Keratinocyte (primary cell): ENCODE data around the gene ARHGAP22. TPM values are rescaled to one million over a fixed set of nuclear protein-coding genes. Genes with fewer than 3 reads are reported as not detected.

Source experiments
- DNase-seq: peaks from one replicate; pipeline ENCODE4 v3.0.0-alpha.2; 2011; ENCODE audit warnings: low read depth, missing footprints, low spot score
- FAIRE-seq: peaks from 2 replicates; lab custom pipeline; 2011; peaks lifted over from hg19 to GRCh38; lab: Jason Lieb, UNC
- H2AFZ ChIP-seq: 2 replicates; pipeline ENCODE4 v1.6.0; 2012; ENCODE audit warnings: low read length, control low read depth, inconsistent platforms; ENCODE audit not compliant: control insufficient read depth
- H3K27ac ChIP-seq: 2 replicates; pipeline ENCODE4 v1.5.1; 2011; ENCODE audit warnings: low read length; ENCODE audit not compliant: control insufficient read depth, insufficient read depth
- H3K27me3 ChIP-seq: 3 replicates; pipeline ENCODE4 v1.6.0; 2011; ENCODE audit warnings: low read length; ENCODE audit not compliant: control insufficient read depth, insufficient read depth; ENCODE audit errors: extremely low read depth
- H3K36me3 ChIP-seq, 2 experiments: 2 replicates in 1 of 2; 3 replicates in 1 of 2; pipeline ENCODE4 v1.5.1; 2011; ENCODE audit warnings: low read length in 2 of 2, mild to moderate bottlenecking in 1 of 2; ENCODE audit not compliant: control insufficient read depth in 2 of 2, insufficient read depth in 2 of 2; ENCODE audit errors: extremely low read depth in 1 of 2
- H3K4me1 ChIP-seq: 3 replicates; pipeline ENCODE4 v1.5.1; 2011; ENCODE audit warnings: low read length; ENCODE audit not compliant: control insufficient read depth, insufficient read depth; ENCODE audit errors: extremely low read depth
- H3K4me2 ChIP-seq: 3 replicates; pipeline ENCODE4 v1.6.0; 2011; ENCODE audit warnings: low read depth, low read length; ENCODE audit not compliant: control insufficient read depth, insufficient read depth; ENCODE audit errors: extremely low read depth
- H3K4me3 ChIP-seq, 3 experiments: fragments of 200-600 bp in 1 of 3; sonication (generic) in 1 of 3; 2 replicates in 2 of 3; 3 replicates in 1 of 3; pipeline ENCODE4 v1.5.1; 2011 to 2016; ENCODE audit warnings: low read length in 3 of 3, mild to moderate bottlenecking in 3 of 3, control low read depth in 2 of 3, inconsistent platforms in 1 of 3, low read depth in 1 of 3, mixed read lengths in 1 of 3, mixed run types in 1 of 3, moderate library complexity in 1 of 3; ENCODE audit not compliant: control insufficient read depth in 2 of 3, insufficient read depth in 2 of 3; ENCODE audit errors: extremely low read depth in 1 of 3
- H3K79me2 ChIP-seq: 2 replicates; pipeline ENCODE4 v1.6.0; 2012; ENCODE audit warnings: low read length; ENCODE audit not compliant: control insufficient read depth, insufficient read depth
- H3K9ac ChIP-seq: 3 replicates; pipeline ENCODE4 v1.6.0; 2011; ENCODE audit warnings: low read length; ENCODE audit not compliant: control insufficient read depth, insufficient read depth; ENCODE audit errors: extremely low read depth
- H3K9me1 ChIP-seq: 3 replicates; pipeline ENCODE4 v1.6.0; 2011; ENCODE audit warnings: low read length; ENCODE audit not compliant: control insufficient read depth, insufficient read depth; ENCODE audit errors: extremely low read depth
- H3K9me3 ChIP-seq: 2 replicates; pipeline ENCODE4 v1.5.1; 2012; ENCODE audit warnings: low read depth, low read length; ENCODE audit not compliant: control insufficient read depth
- H4K20me1 ChIP-seq: 3 replicates; pipeline ENCODE4 v1.6.0; 2011; ENCODE audit warnings: low read length; ENCODE audit not compliant: control insufficient read depth, insufficient read depth; ENCODE audit errors: extremely low read depth
- CTCF ChIP-seq, 3 experiments: IDR thresholded peaks in 1 of 3; conservative IDR thresholded peaks in 1 of 3; optimal IDR thresholded peaks in 1 of 3; 2 replicates in 2 of 3; 3 replicates in 1 of 3; pipeline versions ENCODE3 to v1.5.1; 2011; ENCODE audit warnings: low read length in 3 of 3, mild to moderate bottlenecking in 3 of 3, moderate library complexity in 2 of 3, control low read depth in 1 of 3, inconsistent platforms in 1 of 3; ENCODE audit not compliant: insufficient read depth in 2 of 3; ENCODE audit errors: extremely low read depth in 1 of 3
- EZH2 ChIP-seq: IDR thresholded peaks from one replicate; pipeline ENCODE4 v1.6.1; 2012; ENCODE audit warnings: inconsistent platforms, mild to moderate bottlenecking, low read length, moderate library complexity
- dilution Hi-C: fragments of 300-500 bp; cut with MboI; formaldehyde crosslinking; loops from one replicate; pipeline ENCODE4 v1.7.0; 2020; ENCODE audit warnings: low sequenced_read_pairs; ENCODE audit not compliant: extremely low pct_ligation_motif_present
- polyA plus RNA-seq, 5 experiments: library from polyadenylated mRNA; depleted of rRNA in 3 of 5; stranded (reverse) in 3 of 5; stranded (forward) in 1 of 5; unstranded in 1 of 5; fragments of >200 nt; gene quantifications; 1 replicate in 1 of 5; 2 replicates in 3 of 5; 3 replicates in 1 of 5; pipeline versions ENCODE4 v1.2.1 to v1.2.3, GENCODE V29; 2011 to 2012; ENCODE audit warnings: missing spikeins in 2 of 5, low read depth in 1 of 5, low replicate concordance in 1 of 5

Gene ARHGAP22
- polyA plus RNA-seq, 1 donor (not counting 4 experiments of a cell fraction or from before 2014, with no cell fraction given), result 4.9 TPM

GRCh38 chr10:48430402-48430993, 174.4 kb downstream of the ARHGAP22 start:
- Histone ChIP-seq H3K9ac (no peak overlapping the region), H3K79me2 (no peaks in the 10 kb centered on the region), H3K27ac (no peak overlapping the region), H3K9me3 (no peaks in the 10 kb centered on the region), H3K9me1 (no peaks in the 10 kb centered on the region), H2AFZ (no peak overlapping the region), H3K4me2 (no peak overlapping the region), H3K4me1 (no peaks in the 10 kb centered on the region), H4K20me1 (no peaks in the 10 kb centered on the region), H3K4me3 (no peak overlapping the region), H3K36me3 (no peaks in the 10 kb centered on the region), H3K27me3 (no peaks in the 10 kb centered on the region)
- FAIRE-seq (no peak), DNase-seq (no peak)
- TF ChIP-seq CTCF (optimal IDR thresholded peaks at IDR 0.05 in 1 of 3, IDR thresholded peaks at IDR 0.05 in 1 of 3, conservative IDR thresholded peaks at IDR 0.05 in 1 of 3; ENCODE audit: extremely low read depth in 1 of 3, insufficient read depth in 2 of 3, low read length in 3 of 3), result no peak
- TF ChIP-seq EZH2, result no peak
- dilution Hi-C loops, result no loop called here

GRCh38 chr10:48429309-48429708, 175.6 kb downstream of the ARHGAP22 start:
- no peak overlapping the region for H3K4me3 ChIP-seq
- no peaks in the 10 kb centered on the region for H3K4me1 ChIP-seq

More at GRCh38 chr10:48429309-48429708, 175.6 kb downstream of the ARHGAP22 start:
- no peak overlapping the region for H2AFZ ChIP-seq
- no peak overlapping the region for H3K9ac ChIP-seq
- H3K36me3 ChIP-seq, result no peaks in the 10 kb centered on the region
- TF ChIP-seq CTCF (optimal IDR thresholded peaks at IDR 0.05 in 1 of 3, IDR thresholded peaks at IDR 0.05 in 1 of 3, conservative IDR thresholded peaks at IDR 0.05 in 1 of 3; ENCODE audit: extremely low read depth in 1 of 3, insufficient read depth in 2 of 3, low read length in 3 of 3) (no peak), EZH2 (no peak)
- H3K79me2 ChIP-seq, result no peaks in the 10 kb centered on the region
- no peaks in the 10 kb centered on the region for H3K9me1 ChIP-seq
- no peak overlapping the region for H3K27ac ChIP-seq
- no peaks in the 10 kb centered on the region for H3K27me3 ChIP-seq
- no peaks in the 10 kb centered on the region for H3K9me3 ChIP-seq
- H3K4me2 ChIP-seq, result no peak overlapping the region
- dilution Hi-C loops, result no loop called here
- no peaks in the 10 kb centered on the region for H4K20me1 ChIP-seq
- no peak for DNase-seq
- no peak for FAIRE-seq
